ENCODE measurements around the gene CDH2.

DNA sequence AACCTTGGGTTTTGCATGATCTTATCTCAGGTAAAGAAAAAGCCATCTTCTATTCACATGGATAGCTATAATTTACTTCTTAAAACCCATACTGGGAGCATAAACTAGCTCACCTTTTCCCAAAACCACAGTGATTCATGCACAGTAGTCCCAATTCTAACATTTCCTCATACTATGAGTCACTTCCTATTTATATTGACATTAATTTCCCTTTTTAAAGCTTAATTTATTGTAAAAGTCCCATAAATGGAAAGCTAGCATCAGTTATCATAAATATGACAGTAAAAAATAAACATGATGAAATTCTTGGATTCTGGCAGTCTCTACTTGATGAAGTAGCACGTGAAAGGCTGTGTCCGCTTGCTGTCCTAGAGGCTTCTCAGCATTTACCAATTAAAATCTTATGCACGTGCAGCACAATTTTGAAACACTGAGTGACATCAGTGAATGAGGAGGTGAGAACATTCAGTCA is 180.1 kb downstream of the CDH2 start:
- TF ChIP-seq POLR2A (IDR thresholded peaks at IDR 0.05) (no peak), EP300 (IDR thresholded peaks at IDR 0.05) (no peak)
- TF ChIP-seq, protein P1, sequence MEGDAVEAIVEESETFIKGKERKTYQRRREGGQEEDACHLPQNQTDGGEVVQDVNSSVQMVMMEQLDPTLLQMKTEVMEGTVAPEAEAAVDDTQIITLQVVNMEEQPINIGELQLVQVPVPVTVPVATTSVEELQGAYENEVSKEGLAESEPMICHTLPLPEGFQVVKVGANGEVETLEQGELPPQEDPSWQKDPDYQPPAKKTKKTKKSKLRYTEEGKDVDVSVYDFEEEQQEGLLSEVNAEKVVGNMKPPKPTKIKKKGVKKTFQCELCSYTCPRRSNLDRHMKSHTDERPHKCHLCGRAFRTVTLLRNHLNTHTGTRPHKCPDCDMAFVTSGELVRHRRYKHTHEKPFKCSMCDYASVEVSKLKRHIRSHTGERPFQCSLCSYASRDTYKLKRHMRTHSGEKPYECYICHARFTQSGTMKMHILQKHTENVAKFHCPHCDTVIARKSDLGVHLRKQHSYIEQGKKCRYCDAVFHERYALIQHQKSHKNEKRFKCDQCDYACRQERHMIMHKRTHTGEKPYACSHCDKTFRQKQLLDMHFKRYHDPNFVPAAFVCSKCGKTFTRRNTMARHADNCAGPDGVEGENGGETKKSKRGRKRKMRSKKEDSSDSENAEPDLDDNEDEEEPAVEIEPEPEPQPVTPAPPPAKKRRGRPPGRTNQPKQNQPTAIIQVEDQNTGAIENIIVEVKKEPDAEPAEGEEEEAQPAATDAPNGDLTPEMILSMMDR (IDR thresholded peaks at IDR 0.05), result no peak

Measured in ovary (tissue), 3 donors.